Large intestine (tissue), 3 donors: ENCODE results near the gene EGLN1. TPM values are rescaled to one million over a fixed set of nuclear protein-coding genes. Genes with fewer than 3 reads are reported as not detected.
"Not testable (repeated sequence)": the region's sequence is repeated elsewhere in the genome, so short reads cannot be mapped to it uniquely, and the experiment has no call there.

Source experiments
- DNase-seq, 2 donors: peaks; one replicate each; pipeline versions ENCODE4 v3.0.0 to v3.0.0-alpha.2; 2013
- H3K27ac ChIP-seq: one replicate; pipeline ENCODE4 v1.5.1; 2013; ENCODE audit warnings: low read length
- H3K27me3 ChIP-seq: 2 replicates; pipeline ENCODE4 v1.6.1; 2013; ENCODE audit warnings: low read length; ENCODE audit not compliant: control insufficient read depth, insufficient read depth
- H3K36me3 ChIP-seq: 2 replicates; pipeline ENCODE4 v1.6.1; 2013; ENCODE audit warnings: low read length; ENCODE audit not compliant: control insufficient read depth, insufficient read depth
- H3K4me1 ChIP-seq: one replicate; pipeline ENCODE4 v1.6.1; 2013; ENCODE audit warnings: low read length; ENCODE audit not compliant: control insufficient read depth, insufficient read depth
- H3K4me3 ChIP-seq: one replicate; pipeline ENCODE4 v1.5.1; 2013; ENCODE audit warnings: low read length
- H3K9me3 ChIP-seq: one replicate; pipeline ENCODE4 v1.6.1; 2013; ENCODE audit warnings: mild to moderate bottlenecking, low read depth, low read length, moderate library complexity; ENCODE audit not compliant: control insufficient read depth
- WGBS: methylation state at CpG from one replicate; pipeline ENCODE4 v1.1.5; 2013; ENCODE audit warnings: low lambda C conversion rate; ENCODE audit not compliant: insufficient coverage; 5-methylcytosine and 5-hydroxymethylcytosine counted together
- polyA plus RNA-seq: library from polyadenylated mRNA; unstranded; fragments of 120-200 nt; gene quantifications from one replicate; pipeline ENCODE4 v1.2.1, GENCODE V29; 2013

The EGLN1 gene
- polyA plus RNA-seq, 1 donor: 30.4 TPM

- H3K4me1 ChIP-seq, DNase-seq, H3K36me3 ChIP-seq, H3K27me3 ChIP-seq, H3K4me3 ChIP-seq, H3K9me3 ChIP-seq, H3K27ac ChIP-seq: not testable (repeated sequence)
- no CpG with 5 or more reads among the region's 29 CpGs for WGBS
Measured at GRCh38 chr1:231454133-231454532, 32.0 kb upstream of the EGLN1 start.

GRCh38 chr1:231446138-231446537 lies 24.1 kb upstream of the EGLN1 start:
- H3K27ac ChIP-seq: no peak overlapping the region
- no CpG with 5 or more reads among the region's 5 CpGs for WGBS

GRCh38 chr1:231444059-231444458 lies 22.0 kb upstream of the EGLN1 start:
- H3K36me3 ChIP-seq: no peaks in the 10 kb centered on the region
- H3K4me3 ChIP-seq: no peak overlapping the region
- no peak overlapping the region for H3K27ac ChIP-seq
- WGBS: 86% methylated on average over 2 of the region's 2 CpGs
- H3K9me3 ChIP-seq: no peaks in the 10 kb centered on the region
- no peaks in the 10 kb centered on the region for H3K4me1 ChIP-seq
- H3K27me3 ChIP-seq: no peaks in the 10 kb centered on the region
- no peak for DNase-seq

More at GRCh38 chr1:231446138-231446537, 24.1 kb upstream of the EGLN1 start:
- no peaks in the 10 kb centered on the region for H3K4me1 ChIP-seq
- no peak overlapping the region for H3K4me3 ChIP-seq
- H3K36me3 ChIP-seq: no peaks in the 10 kb centered on the region
- H3K9me3 ChIP-seq: no peaks in the 10 kb centered on the region
- H3K27me3 ChIP-seq: no peaks in the 10 kb centered on the region
- no peak for DNase-seq

GRCh38 chr1:231443363-231443762 lies 21.3 kb upstream of the EGLN1 start:
- Histone ChIP-seq H3K4me1 (no peaks in the 10 kb centered on the region), H3K27ac (no peak overlapping the region), H3K9me3 (no peaks in the 10 kb centered on the region), H3K4me3 (no peak overlapping the region), H3K36me3 (no peaks in the 10 kb centered on the region), H3K27me3 (no peaks in the 10 kb centered on the region)
- no peak for DNase-seq
- WGBS: 60% methylated on average over 2 of the region's 2 CpGs

- Histone ChIP-seq H3K27ac (no peak overlapping the region), H3K4me1 (no peaks in the 10 kb centered on the region), H3K27me3 (no peaks in the 10 kb centered on the region), H3K9me3 (no peaks in the 10 kb centered on the region), H3K36me3 (no peaks in the 10 kb centered on the region), H3K4me3 (no peak overlapping the region)
- DNase-seq: no peak
Measured at GRCh38 chr1:231442735-231443134, 20.6 kb upstream of the EGLN1 start.

- H3K27ac ChIP-seq: no peak overlapping the region
- no peak for DNase-seq
- H3K4me3 ChIP-seq: no peak overlapping the region
- no peaks in the 10 kb centered on the region for H3K27me3 ChIP-seq
- peaks cover 6% of the 10 kb centered on the region for H3K9me3 ChIP-seq
- no peaks in the 10 kb centered on the region for H3K4me1 ChIP-seq
- WGBS: 93% methylated on average over 2 of the region's 2 CpGs
- H3K36me3 ChIP-seq: no peaks in the 10 kb centered on the region
Measured at GRCh38 chr1:231432996-231433395, 10.9 kb upstream of the EGLN1 start.

GRCh38 chr1:231431665-231432415 lies 9.8 kb upstream of the EGLN1 start:
- Histone ChIP-seq H3K36me3 (no peaks in the 10 kb centered on the region), H3K4me3 (no peak overlapping the region), H3K27ac (no peak overlapping the region), H3K4me1 (no peaks in the 10 kb centered on the region), H3K27me3 (no peaks in the 10 kb centered on the region), H3K9me3 (peaks cover 6% of the 10 kb centered on the region)
- WGBS: no CpG with 5 or more reads among the region's 6 CpGs
- no peak for DNase-seq

GRCh38 chr1:231430678-231431352 lies 8.7 kb upstream of the EGLN1 start:
- H3K4me3 ChIP-seq, DNase-seq, H3K4me1 ChIP-seq, H3K27ac ChIP-seq, H3K27me3 ChIP-seq, H3K9me3 ChIP-seq, H3K36me3 ChIP-seq: not testable (repeated sequence)
- no CpG with 5 or more reads among the region's 31 CpGs for WGBS

GRCh38 chr1:231428377-231428776 lies 6.3 kb upstream of the EGLN1 start:
- no peak for DNase-seq
- WGBS: no CpG with 5 or more reads among the region's 3 CpGs

GRCh38 chr1:231424950-231425805 lies 3.1 kb upstream of the EGLN1 start:
- no peaks in the 10 kb centered on the region for H3K9me3 ChIP-seq
- H3K27me3 ChIP-seq: no peaks in the 10 kb centered on the region
- DNase-seq: no peak
- H3K4me1 ChIP-seq: peaks cover 5% of the 10 kb centered on the region
- no peak overlapping the region for H3K4me3 ChIP-seq
- H3K27ac ChIP-seq: no peak overlapping the region
- H3K36me3 ChIP-seq: no peaks in the 10 kb centered on the region
- 83% methylated on average over 1 of the region's 4 CpGs for WGBS

More at GRCh38 chr1:231428377-231428776, 6.3 kb upstream of the EGLN1 start:
- Histone ChIP-seq H3K4me3 (no peak overlapping the region), H3K27ac (no peak overlapping the region), H3K36me3 (no peaks in the 10 kb centered on the region), H3K4me1 (peaks cover 2% of the 10 kb centered on the region), H3K27me3 (no peaks in the 10 kb centered on the region), H3K9me3 (peaks cover 6% of the 10 kb centered on the region)
